Heart right ventricle (tissue), 16 donors: ENCODE results near the gene CSHL1. TPM values are rescaled to one million over a fixed set of nuclear protein-coding genes. Genes with fewer than 3 reads are reported as not detected.
A peak's percentile ranks its signal among the peaks of the same experiment; 100 is the strongest.
"Not testable (repeated sequence)": the region's sequence is repeated elsewhere in the genome, so short reads cannot be mapped to it uniquely, and the experiment has no call there.

Experiments
- ATAC-seq, 8 donors: fragments of 200-7000 bp; cut with Tn5 transposase; one replicate each; pipeline ENCODE4 v1.9.1; 2020; ENCODE audit warnings: mild to moderate bottlenecking in 8 of 8, moderate library complexity in 8 of 8, moderate number of reproducible peaks in 1 of 8
- DNase-seq, 2 donors: peaks; one replicate each; pipeline ENCODE4 v3.0.0-alpha.2; 2020
- H3K27ac ChIP-seq, 10 donors: fragments of 200-600 bp; sonication (generic) in 2 of 10; one replicate each; pipeline versions ENCODE4 v1.5.0 to v1.8.0; 2020 to 2022; ENCODE audit warnings: mild to moderate bottlenecking in 3 of 10
- H3K27me3 ChIP-seq, 7 donors: fragments of 200-600 bp; one replicate each; pipeline ENCODE4 v1.8.0; 2021 to 2022; ENCODE audit warnings: mild to moderate bottlenecking in 2 of 7
- H3K36me3 ChIP-seq, 9 donors: fragments of 200-600 bp; sonication (generic) in 1 of 9; one replicate each; pipeline versions ENCODE4 v1.5.0 to v1.8.0; 2020 to 2022; ENCODE audit warnings: mild to moderate bottlenecking in 2 of 9
- H3K4me1 ChIP-seq, 9 donors: fragments of 200-600 bp; sonication (generic) in 1 of 9; one replicate each; pipeline versions ENCODE4 v1.5.0 to v1.8.0; 2020 to 2022; ENCODE audit warnings: mild to moderate bottlenecking in 4 of 9
- H3K4me3 ChIP-seq, 10 donors: fragments of 200-600 bp; sonication (generic) in 2 of 10; one replicate each; pipeline versions ENCODE4 v1.5.0 to v1.8.0; 2020 to 2022; ENCODE audit warnings: mild to moderate bottlenecking in 7 of 10, moderate library complexity in 2 of 10
- H3K9me3 ChIP-seq, 11 donors: fragments of 200-600 bp in 10 of 11; sonication (generic) in 2 of 11; one replicate each; pipeline versions ENCODE4 v1.5.0 to v1.8.0; 2013 to 2022; ENCODE audit warnings: mild to moderate bottlenecking in 2 of 11, control low read depth in 1 of 11, moderate library complexity in 1 of 11
- CTCF ChIP-seq, 9 donors: fragments of 200-600 bp; sonication (generic) in 2 of 9; IDR thresholded peaks; one replicate each; pipeline versions ENCODE4 v1.5.0 to v1.8.0; 2021 to 2022; ENCODE audit warnings: antibody characterized with exemption in 9 of 9, mild to moderate bottlenecking in 5 of 9, moderate library complexity in 1 of 9
- WGBS, 2 donors: extraction: QIAGEN DNeasy Blood & Tissue Kit; methylation state at CpG; one replicate each; pipeline ENCODE4 v1.1.7; 2013; ENCODE audit warnings: inconsistent platforms in 1 of 2; 5-methylcytosine and 5-hydroxymethylcytosine counted together
- intact Hi-C, 10 donors: fragments of 100-400 bp; cut with DNase I; formaldehyde crosslinking; loops; one replicate each; pipeline versions ENCODE4 v1.11.1 to v1.14.2; 2022
- polyA plus RNA-seq, 2 donors: library from polyadenylated mRNA; stranded (reverse); fragments of 200-250 nt; gene quantifications; one replicate each; pipeline ENCODE4 v1.2.3, GENCODE V29; 2013
- total RNA-seq, 10 donors: library from RNA; stranded (reverse); fragmentation: NEBNext Ultra II Directional in 3 of 10; extraction: Animal tissue kit (Norgen Biotek cat#: 25700) in 3 of 10; gene quantifications; one replicate each; pipeline versions ENCODE4 v1.2.1 to v1.2.4, GENCODE V29; 2021 to 2023
- donor health status: Arrhythmogenic right ventricular cardiomyopathy.
- donor health status: ischemic (EF 13 %, LVEDD 7.1; RV severe dilation, severe dysfunction).
- donor health status: healthy with polysubstance abuse.
- donor health status: DM: no; HTN: yes; CAD: no.
- donor health status: DM: no; HTN: no; CAD: no.
- donor health status: ischemic (EF 25% LVEDD 6.9; RV normal size, moderate dysfunction).
- donor health status: ischemic (EF 25% LVEDD 5.7; RV mildly dilated, moderate dysfunction).
- donor health status: healthy.
- donor health status: DM: yes; HTN: yes; CAD: no.
- donor health status: Ischemic cardiomyopathy.
- donor health status: ischemic (EF 35%, LVEDD 5.7; RV mildly dilated, moderate dysfunction).
- donor health status: nonischemic (EF 11% LVEDD 7.7; RV severe dilation, severe dysfunction).
- donor health status: DM: yes; HTN: yes; CAD: no.
- donor health status: PGD.
- donor health status: ischemic (EF 29% LVEDD 5.4; RV normal size, mild dysfunction).
- donor health status: nonischemic (EF 23%, LVEDD 6.1; RV moderate dilation, normal function).

The CSHL1 gene
- total and polyA plus RNA-seq, 12 donors, result not detected

- no peak for ATAC-seq
- intact Hi-C loops, result loop anchor here in 8 of 10 donors (5.0 to 10.0 kb wide), 6 partner anchors 110 to 370 kb away; partner anchors contain the start of genes ERN1 (in 5 of the 8) and ICAM2 (in 1 of the 8)
- WGBS, 2 donors, result 95 to 98% methylated on average over 7 of the region's 7 CpGs
Observed at GRCh38 chr17:63914471-63914870, 3.4 kb upstream of the CSHL1 start.

GRCh38 chr17:63911657-63912100 is 621 bp upstream of the CSHL1 start:
- H3K27me3 ChIP-seq, result peaks cover 0 to 14% (median 8%) of the 10 kb centered on the region in 7 donors
- no peaks in the 10 kb centered on the region for H3K36me3 ChIP-seq
- ATAC-seq (peak in 6 of 8 donors; percentile 47 to 72 (median 66)), DNase-seq (peak in 1 of 2 donors; percentile 45)
- H3K4me3 ChIP-seq, result no peak overlapping the region
- H3K9me3 ChIP-seq, result no peaks in the 10 kb centered on the region
- WGBS, 2 donors, result 43 to 46% methylated on average over 7 to 8 of the region's 8 CpGs
- peak; percentile 74 to 87 (median 82) for TF ChIP-seq CTCF (IDR thresholded peaks at IDR 0.05)
- H3K27ac ChIP-seq, result no peak overlapping the region
- no peaks in the 10 kb centered on the region for H3K4me1 ChIP-seq
- intact Hi-C loops, result loop anchor here in 8 of 10 donors (5.0 to 10.0 kb wide), 6 partner anchors 113 to 373 kb away; partner anchors contain the start of genes ERN1 (in 5 of the 8) and ICAM2 (in 1 of the 8)

More at GRCh38 chr17:63914471-63914870, 3.4 kb upstream of the CSHL1 start:
- Histone ChIP-seq H3K4me3 (no peak overlapping the region), H3K9me3 (no peaks in the 10 kb centered on the region), H3K4me1 (peaks cover 0 to 5% (median 0%) of the 10 kb centered on the region in 9 donors), H3K27me3 (peaks cover 0 to 18% (median 8%) of the 10 kb centered on the region in 7 donors), H3K36me3 (no peaks in the 10 kb centered on the region), H3K27ac (no peak overlapping the region)
- no peak for TF ChIP-seq CTCF (IDR thresholded peaks at IDR 0.05)
- no peak for DNase-seq

- intact Hi-C loops, result loop anchor here in 8 of 10 donors (5.0 to 10.0 kb wide), 6 partner anchors 115 to 375 kb away; partner anchors contain the start of genes ERN1 (in 5 of the 8) and ICAM2 (in 1 of the 8)
- DNase-seq, result no peak
- no peak for TF ChIP-seq CTCF (IDR thresholded peaks at IDR 0.05)
- 77 to 81% methylated on average over 14 of the region's 14 CpGs for WGBS, 2 donors
- Histone ChIP-seq H3K27ac (no peak overlapping the region), H3K27me3 (peaks cover 0 to 14% (median 8%) of the 10 kb centered on the region in 7 donors), H3K36me3 (no peaks in the 10 kb centered on the region), H3K4me3 (no peak overlapping the region), H3K4me1 (no peaks in the 10 kb centered on the region), H3K9me3 (no peaks in the 10 kb centered on the region)
- no peak for ATAC-seq
Observed at GRCh38 chr17:63910096-63910495, 962 bp downstream of the CSHL1 start.

- not testable (repeated sequence) for H3K9me3 ChIP-seq, H3K36me3 ChIP-seq, H3K4me1 ChIP-seq, H3K4me3 ChIP-seq, ATAC-seq, H3K27ac ChIP-seq, DNase-seq
- 89 to 91% methylated on average over 10 of the region's 10 CpGs for WGBS, 2 donors
- intact Hi-C loops, result loop anchor here in 1 of 10 donors (10.0 kb wide), 1 partner anchor 375 kb away; no protein-coding TSS in a partner anchor
- peaks cover 0 to 14% (median 8%) of the 10 kb centered on the region in 7 donors for H3K27me3 ChIP-seq
Observed at GRCh38 chr17:63909586-63909985, 1.5 kb downstream of the CSHL1 start.
